GM18499 (cell line): ENCODE results near the gene TAPT1.
"Not testable (repeated sequence)": the region's sequence is repeated elsewhere in the genome, so short reads cannot be mapped to it uniquely, and the experiment has no call there.

Experiments used
- ATAC-seq: cut with Tn5 transposase; IDR thresholded peaks from one replicate; pipeline ENCODE4 v1.9.1; 2021; ENCODE audit warnings: moderate number of reproducible peaks; ENCODE audit not compliant: insufficient read depth, unreplicated experiment

Gene TAPT1

DNA sequence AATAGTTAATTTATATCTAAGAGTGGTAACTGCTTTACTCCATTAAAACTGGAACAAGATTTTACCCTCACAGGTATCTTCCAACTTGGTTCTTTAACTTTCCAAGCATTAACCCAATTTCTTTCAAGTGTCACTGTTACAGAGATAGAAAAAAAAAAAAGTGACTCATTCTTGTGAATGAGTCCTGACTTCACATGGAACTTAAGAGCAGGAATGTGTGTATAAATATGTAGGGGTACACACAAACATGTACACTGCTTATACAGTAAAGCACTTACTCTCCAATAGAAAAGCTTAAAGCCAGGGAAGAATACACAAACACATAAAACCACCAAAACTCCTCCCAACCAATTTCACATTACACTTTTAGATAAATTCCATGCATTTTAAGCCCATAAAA, 38.8 kb downstream of the TAPT1 start:
- no peak for ATAC-seq

DNA sequence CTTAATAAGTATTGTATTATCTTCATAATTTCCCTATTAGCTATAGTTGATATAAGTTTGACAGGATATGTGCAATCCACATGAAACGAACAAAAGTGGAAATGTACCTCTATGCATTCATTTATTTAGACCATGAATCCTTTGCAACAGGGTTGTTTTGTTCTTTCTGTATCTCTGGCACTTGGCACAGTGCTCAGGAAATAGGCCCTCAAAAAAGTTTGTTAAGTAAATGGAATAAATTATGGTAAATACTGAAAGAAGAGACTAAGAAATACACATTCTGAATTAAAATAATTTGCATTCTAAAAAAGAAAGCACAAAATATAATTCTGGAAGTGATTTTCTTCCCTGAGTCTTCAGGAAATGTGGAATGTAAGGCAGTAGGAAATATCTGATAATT, 39.3 kb downstream of the TAPT1 start:
- no peak for ATAC-seq

DNA sequence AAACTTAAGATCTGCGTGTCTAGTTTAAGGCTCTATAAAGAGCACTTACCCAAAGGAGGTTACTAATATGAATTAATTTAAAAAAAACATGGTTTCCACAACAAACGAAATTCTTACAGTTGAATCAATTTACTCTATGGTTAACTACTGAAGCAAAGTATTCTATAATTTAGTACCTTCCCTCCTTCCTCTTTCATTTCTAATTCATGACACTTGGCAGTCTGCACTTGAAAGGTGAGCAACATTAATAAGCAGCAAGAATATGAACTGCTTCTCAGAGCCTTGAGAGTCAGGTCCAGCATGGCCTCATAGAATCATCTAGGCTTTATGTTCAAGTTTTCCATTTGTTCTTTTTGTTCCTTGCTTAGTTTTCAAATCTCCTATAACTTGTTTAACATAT, 42.7 kb downstream of the TAPT1 start:
- ATAC-seq, result no peak

DNA sequence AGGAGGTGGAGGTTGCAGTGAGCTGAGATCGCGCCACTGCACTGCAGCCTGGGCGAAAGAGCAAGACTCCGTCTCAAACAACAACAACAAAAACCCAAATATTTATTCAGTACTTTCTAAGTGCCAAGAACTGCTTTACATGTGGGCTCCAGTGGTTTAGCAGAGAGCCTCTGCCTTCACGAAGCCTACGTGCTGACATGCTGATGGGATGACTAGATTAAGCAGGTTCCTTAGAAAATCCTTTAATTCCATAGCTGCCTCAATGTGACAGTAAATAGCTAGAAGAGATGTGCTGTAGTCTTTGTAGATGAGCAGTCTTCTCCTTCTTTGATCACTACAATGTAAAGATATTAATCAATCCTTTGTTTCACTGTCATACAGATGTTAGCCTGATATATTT, 49.6 kb downstream of the TAPT1 start:
- no peak for ATAC-seq

DNA sequence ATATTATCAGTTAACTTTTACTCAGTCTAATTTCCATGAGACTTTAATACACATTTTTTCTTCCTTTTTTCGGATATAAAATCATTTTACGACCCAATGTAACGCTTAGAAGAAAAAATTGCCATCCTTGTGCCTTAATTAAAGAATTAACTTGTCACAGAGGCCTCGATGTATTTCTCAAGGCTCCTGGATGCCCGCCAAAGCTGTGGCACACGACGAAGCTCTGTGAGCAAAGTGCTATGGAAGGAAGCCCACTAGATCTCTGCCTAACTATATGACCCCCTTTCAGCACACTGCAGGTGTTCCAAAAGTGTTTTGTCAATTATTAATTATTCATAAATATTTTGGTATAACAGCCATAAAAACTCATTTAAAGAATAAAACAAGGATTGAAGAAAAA, 54.4 kb downstream of the TAPT1 start:
- ATAC-seq, result no peak

DNA sequence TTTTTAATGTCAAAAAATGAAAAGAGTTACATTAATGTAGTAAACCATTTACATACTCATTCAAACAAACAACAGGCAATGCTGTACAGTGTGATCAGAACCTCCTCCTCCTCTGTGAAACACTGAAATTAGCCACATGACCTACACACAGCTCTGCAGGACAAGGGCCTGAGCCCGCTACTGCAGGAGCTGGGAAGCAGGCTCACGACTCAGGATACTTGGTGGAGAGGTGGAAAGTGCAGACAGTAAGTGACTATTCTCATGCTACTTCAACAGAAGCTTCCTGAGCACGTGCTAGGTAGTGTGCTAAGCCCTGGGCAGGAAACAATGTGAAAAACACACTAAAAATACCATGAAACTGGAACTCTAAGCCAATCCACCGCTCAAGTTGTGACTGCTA, 56.8 kb downstream of the TAPT1 start:
- ATAC-seq, result no peak

DNA sequence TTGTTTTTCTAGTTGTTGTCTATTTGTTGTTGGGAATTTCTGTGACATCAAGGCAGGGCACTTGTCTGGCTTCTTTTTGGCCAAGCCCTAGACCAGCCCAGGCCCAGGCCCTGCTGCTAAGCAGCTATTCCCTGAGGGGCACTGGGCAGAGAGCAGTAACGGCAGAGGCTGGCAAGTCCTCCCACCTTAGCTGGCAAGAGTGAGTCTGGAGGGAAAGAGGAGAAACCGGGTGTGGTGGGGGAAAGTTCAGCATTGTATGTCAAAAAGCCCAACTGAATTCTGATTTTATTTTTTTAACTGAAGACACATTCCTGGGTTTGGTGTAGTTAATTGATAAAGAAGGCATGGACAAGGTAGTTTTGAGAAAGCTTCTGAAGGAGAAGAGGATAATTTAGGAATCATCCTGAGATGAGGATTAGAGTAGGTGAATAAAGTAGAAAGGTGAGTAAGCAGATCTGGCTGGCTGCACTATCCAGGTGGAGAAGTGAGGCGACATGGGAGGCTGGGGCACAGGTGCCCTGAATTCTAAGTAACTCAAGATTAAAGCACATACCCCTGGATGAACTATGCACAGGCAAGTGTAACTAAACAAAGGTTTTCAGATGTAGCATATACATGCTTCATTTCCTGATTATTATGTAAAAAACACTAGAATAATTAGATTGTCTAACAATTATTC, 57.4 kb downstream of the TAPT1 start:
- ATAC-seq, result no peak

DNA sequence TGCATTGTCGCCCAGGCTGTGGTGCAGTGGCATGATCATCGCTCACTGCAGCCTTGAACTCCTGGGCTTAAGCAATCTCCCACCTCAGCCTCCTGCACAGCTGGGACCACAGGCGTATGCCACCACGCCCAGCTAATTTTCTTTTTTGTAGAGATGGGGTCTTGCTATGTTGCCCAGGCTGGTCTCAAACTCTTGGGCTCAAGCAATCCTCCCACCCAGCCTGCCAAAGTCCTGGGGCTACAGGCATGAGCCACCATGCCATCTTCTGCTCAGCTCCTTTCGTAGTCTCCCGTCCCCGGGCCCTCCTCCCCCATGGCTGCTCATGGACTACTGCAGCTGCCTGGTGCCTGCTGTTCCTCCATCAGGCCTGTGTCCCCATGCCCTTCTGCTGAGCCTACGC, 58.1 kb downstream of the TAPT1 start:
- ATAC-seq, result no peak

DNA sequence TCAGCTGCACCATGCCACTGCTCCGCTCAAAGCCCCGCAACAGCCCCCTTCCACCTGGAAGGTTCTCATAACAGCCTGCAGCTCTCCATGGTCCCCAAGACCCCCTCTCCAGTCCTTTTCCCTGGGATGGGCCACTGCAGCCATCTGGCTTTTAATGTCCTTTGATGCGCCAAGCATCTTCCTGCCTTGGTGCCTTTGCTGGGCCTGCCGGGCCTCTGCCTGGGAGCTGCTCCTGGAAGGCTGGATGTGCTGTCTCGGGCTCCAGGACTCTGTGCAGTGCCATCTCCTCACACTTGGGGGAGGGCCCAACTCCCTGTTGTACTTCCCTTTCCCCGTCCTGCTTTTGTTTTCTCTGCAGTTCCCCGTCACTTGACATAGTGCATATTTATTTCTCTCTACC, 60.3 kb downstream of the TAPT1 start:
- no peak for ATAC-seq

DNA sequence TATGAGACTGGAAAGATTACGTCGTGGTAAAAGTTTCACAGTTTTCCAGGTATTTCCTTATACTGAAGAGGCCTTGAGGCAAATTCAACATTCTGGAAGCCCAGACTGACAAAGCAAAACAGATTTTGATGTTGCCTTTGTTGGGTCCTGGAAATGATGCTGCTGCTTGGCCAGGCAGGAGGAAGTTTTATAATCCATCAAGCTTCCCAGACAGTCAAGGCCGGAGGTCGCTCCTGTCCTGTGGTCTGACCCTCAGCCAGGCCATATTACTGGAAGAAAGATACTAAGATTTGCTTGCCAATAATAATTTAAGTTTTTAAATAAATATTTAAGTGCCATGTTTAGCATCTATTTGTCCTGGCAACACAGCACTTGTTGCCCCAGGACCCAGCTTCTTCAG, 63.4 kb downstream of the TAPT1 start:
- no peak for ATAC-seq

DNA sequence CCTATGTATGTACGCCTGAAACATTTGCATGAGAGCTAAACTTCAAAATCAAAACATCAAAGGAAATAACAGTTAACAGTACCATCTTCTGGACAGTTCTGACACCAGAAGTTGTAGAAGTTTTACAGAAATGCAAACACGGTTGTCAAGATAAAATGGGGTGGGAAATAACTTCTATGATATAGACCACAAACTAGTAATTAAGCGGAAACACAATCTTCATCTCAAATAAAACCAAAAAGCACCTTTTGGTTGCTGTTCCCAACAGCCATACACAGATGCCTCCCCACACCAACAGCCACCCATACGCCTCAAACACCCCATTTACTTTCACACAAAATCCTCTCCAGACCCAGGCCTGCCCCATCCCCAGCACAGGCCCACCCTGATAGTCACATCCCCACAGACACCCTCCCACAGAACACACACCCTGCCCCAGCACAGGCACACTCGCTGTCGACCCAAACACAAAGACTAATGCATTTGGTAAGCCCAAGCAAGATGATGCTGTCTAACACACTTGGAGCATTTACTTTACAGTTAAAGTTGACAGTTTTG, 64.3 kb downstream of the TAPT1 start:
- no peak for ATAC-seq

DNA sequence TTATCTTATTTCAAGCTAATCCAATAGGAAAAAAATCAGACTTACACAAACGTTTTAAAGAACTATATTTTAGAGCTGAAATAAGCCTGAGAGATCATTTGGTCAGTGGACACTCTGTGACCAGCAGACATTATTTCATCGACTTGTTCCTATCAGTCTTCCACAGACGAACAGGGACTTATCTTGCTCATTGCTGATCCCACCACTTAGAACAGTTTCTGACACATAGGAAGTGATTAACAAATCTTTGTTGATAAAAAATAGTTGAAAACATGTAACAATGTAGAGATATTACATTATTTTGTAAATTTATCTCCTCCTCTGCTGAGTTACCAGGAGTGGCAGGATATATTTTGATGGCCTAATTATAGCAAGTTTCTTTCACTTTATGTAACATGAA, 65.8 kb downstream of the TAPT1 start:
- ATAC-seq, result no peak

DNA sequence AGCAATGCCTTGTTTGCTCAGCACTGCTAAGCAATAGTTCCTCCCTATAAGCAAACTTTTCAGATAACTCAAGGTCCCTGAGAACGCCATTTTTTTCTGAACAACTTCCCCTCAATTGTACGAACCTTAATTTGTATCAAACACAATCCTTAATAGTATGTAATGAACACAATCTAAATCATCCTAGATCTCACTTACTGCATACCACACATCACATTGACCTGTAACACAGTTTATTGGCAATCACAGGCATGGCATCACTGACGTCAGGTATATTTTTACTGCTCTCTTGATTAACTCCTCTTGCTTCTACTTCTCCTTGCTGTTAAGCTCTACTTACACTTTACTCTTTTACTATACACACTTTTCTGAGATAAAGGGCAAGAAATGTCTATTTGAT, 67.0 kb downstream of the TAPT1 start:
- ATAC-seq, result no peak

DNA sequence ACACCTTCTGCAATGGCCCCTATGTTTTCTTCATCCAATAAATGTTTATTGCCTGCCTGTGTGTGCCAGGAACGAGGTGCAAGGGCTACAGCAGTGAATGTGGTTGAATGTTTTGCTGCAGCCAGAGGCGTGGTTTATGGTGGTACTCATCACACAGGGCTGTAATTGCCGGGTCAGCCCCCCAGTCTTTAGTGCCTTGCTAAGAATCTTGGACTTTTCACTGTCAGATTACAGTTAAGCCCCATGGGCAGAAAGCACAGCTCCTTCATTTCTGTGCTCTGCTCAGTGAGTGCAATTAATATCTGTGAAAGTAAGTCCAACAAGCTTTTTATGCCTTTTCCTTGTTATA, 67.8 kb downstream of the TAPT1 start:
- ATAC-seq, result no peak

DNA sequence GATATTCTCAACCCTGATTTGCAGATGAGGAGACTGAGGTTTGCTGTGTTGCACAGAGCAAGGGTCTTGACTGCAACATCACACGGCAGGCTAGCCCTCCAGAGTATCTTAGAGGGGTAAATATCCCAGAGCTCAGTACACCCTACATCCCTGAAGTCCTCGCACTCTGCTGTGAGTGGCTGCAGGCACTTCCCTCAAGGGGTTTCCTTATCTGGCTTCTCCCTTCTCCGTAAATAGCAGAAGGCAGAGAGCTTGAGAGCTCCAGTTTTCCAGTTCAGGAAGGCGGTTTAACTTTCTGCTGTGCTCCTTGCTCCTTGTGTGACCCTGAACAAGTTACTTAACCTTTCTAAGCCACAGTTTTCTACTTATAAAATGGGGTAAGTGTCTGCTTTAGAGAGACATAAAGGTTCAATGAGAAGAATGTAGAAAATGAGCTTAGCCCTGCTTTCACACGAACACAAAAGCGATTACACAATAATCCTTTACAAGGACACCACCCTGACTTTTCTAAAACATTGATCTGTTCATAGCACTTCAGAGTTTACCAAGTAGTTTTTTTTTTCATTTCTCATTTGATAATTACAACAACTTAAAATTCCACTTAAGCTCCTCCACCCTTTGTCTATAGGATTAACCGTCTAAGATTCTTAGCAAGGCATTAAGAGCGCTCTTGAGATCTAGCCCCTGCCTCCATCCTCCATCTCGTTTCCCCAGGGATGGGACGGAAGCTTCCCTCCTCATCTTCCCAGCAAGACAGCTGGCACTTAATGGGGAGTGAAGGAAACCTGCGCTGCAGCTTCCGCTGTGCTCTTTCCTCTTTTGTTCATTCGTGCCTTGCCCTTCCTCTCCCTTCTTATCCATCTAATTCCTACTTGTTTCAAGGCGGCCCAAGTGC, 68.4 kb downstream of the TAPT1 start:
- ATAC-seq, result no peak

DNA sequence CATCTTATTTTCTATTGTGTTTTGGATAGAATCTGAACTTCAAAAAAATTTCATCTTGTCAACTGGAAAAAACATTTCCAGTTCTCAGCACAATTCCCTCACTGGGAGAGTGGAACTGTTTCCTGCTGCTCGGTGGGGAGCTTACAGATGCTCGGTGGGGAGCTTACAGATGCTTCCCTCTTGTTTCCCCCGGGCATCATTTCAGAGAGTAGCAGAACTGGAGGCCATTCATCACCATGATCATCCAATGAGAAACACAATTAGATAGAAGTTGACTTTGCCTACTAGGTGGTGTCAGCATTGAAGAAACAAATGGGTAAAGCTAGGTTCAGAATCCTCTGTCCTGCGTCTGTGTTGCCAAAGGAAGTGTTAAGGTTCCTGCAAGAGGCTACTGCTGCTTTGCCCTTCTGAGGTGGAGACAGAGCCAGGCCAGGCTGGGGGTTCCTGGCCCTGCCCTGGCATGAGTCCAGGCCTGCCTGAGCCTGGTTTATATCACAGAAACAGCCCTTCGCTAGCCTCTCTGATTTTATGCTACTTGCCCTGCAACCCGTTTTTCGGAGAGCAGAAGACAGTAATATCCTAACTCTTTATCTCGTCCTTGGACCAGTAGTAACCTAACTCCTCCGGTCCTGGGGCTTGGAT, 70.6 kb downstream of the TAPT1 start:
- no peak for ATAC-seq

DNA sequence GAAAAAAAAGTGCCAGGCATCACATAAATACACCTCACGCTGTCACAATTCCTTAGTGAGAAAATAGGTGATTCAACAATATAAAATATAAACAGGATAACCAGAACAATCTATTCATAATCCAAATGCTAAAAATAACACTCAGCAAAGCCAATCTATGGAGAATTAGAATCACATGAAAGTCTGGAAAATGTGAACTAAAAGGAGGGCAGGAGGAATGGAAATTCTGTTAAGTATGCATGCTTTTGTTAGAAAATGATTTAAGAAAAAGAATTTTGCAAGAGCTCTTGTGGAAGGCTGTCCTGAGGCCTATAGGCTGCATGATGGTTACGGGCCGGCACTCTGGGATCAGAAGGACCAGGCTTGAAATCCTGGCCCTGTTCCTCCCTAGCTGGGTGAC, 71.8 kb downstream of the TAPT1 start:
- ATAC-seq, result no peak

DNA sequence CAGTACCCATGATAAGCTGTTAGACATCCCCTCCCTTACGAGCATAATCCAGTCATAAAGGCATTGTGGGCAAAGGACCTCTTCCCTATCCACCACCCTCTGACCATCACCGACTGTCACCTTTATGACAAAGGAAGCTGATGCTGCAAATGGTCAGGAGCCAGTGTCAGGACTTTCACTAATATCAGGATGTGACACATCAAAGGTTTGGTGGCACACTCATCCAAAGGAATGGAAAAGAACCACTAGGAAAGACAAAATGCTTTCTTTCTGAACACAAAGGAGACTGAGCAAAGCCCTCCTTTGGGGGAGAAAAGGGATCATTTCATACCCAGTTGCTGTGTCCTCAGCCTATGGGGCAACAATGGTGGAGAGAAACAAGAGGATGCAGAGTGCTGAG, 75.6 kb downstream of the TAPT1 start:
- ATAC-seq, result no peak

DNA sequence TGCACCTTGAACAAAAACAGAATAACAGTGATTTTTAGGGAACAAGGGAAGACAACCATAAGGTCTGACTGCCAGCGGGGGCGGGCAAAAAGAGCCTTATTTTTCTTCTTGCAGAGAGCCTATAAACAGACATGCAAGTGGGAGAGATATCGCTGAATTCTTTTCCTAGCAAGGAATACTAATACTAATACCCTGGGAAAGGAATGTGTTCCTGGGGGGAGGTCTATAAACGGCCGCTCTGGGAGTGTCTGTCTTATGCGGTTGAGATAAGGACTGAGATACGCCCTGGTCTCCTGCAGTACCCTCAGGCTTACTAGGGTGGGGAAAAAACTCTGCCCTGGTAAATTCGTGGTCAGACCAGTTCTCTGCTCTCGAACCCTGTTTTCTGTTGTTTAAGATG, 81.4 kb downstream of the TAPT1 start:
- ATAC-seq, result not testable (repeated sequence)

DNA sequence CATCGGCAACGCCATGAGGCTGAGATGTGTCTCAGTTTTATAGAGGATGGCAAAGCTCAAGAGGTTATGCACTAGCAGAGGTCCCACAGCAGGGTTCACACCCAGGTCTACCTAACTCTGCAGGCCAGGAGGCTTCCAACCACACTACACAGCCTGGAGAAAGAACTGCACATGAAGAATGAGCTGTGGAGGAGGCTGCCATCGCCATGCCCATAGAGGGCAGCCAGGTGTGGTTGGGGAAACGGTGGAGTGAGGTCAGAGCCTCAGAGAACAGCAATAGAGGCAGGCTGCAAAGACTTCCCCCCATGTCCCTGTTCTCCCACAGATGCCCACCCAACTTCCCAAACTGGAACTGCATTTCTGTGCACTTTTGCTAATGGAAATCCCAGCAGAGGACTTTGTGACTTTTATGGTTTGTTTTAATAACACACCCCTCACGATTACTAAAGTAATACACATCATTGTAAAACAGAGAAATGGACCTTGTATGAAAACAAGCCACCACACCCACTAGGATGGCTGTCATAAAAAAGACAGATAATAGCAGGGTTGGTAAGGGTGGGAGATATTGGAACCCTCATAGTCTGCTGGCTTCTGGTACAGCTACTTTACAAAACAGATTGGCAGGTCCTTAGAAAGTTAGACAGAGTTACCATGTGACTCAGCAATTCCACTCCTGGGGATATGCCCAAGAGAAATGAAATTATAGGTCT, 83.5 kb downstream of the TAPT1 start:
- no peak for ATAC-seq

DNA sequence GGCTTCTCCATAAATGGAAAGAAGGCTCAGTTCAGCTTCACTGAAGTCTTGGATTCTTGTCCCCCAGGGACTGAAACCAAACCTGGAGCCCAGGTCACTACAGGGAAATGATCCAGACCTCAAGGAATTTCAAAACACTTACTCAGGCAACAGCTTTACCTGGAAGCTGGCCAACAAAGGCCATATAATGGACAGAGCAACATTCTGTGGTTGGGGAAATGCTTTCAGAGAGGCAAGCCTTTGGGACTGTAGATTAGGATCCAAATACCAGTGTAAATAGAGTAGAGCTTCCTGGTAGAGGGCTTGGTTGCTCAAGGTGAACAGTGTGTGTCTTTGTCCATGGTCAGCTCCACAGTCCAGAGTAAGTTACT, 85.4 kb downstream of the TAPT1 start:
- no peak for ATAC-seq
